Epithelial cell of proximal tubule (primary cell): ENCODE data around the gene STAP1. TPM values are rescaled to one million over a fixed set of nuclear protein-coding genes. Genes with fewer than 3 reads are reported as not detected.
"Not testable (repeated sequence)": the region's sequence is repeated elsewhere in the genome, so short reads cannot be mapped to it uniquely, and the experiment has no call there.

Experiments used
- DNase-seq: peaks from one replicate; pipeline ENCODE4 v3.0.0-alpha.2; 2011; ENCODE audit warnings: low read depth
- H3K4me3 ChIP-seq: 2 replicates; pipeline ENCODE4 v1.5.1; 2011; ENCODE audit warnings: low read depth, mild to moderate bottlenecking, low read length
- CTCF ChIP-seq: conservative IDR thresholded peaks from 2 replicates; pipeline ENCODE4 v1.5.1; 2012; ENCODE audit warnings: low read depth, mild to moderate bottlenecking, low read length
- total RNA-seq: library from RNA; depleted of rRNA; stranded (reverse); fragments of >200 nt; gene quantifications from 2 replicates; pipeline ENCODE4 v1.2.3, GENCODE V29; 2015

STAP1 gene
- total RNA-seq, 1 donor from 2014 or later: not detected

GRCh38 chr4:67531379-67531962 lies 27.1 kb upstream of the STAP1 start:
- no peak overlapping the region for H3K4me3 ChIP-seq
- no peak for DNase-seq
- no peak for TF ChIP-seq CTCF

GRCh38 chr4:67532397-67532796 lies 26.1 kb upstream of the STAP1 start:
- not testable (repeated sequence) for H3K4me3 ChIP-seq, DNase-seq

GRCh38 chr4:67533112-67533511 lies 25.4 kb upstream of the STAP1 start:
- no peak for TF ChIP-seq CTCF
- no peak overlapping the region for H3K4me3 ChIP-seq
- DNase-seq: no peak

- TF ChIP-seq CTCF: no peak
- no peak for DNase-seq
These were observed 23.2 kb upstream of the STAP1 start for GRCh38 chr4:67535280-67535840.

GRCh38 chr4:67539830-67540229 lies 18.7 kb upstream of the STAP1 start:
- no peak overlapping the region for H3K4me3 ChIP-seq
- no peak for TF ChIP-seq CTCF
- DNase-seq: no peak

More at GRCh38 chr4:67535280-67535840, 23.2 kb upstream of the STAP1 start:
- no peak overlapping the region for H3K4me3 ChIP-seq

GRCh38 chr4:67542076-67542475 lies 16.5 kb upstream of the STAP1 start:
- no peak overlapping the region for H3K4me3 ChIP-seq
- no peak for TF ChIP-seq CTCF
- no peak for DNase-seq

- peak within 1 kb of the TSS; percentile 86 for H3K4me3 ChIP-seq
- TF ChIP-seq CTCF: no peak
- peak; percentile 80 for DNase-seq
These were observed 13.1 kb upstream of the STAP1 start, which contains the start of gene CENPC for GRCh38 chr4:67545199-67546003. CENPC (minus strand) TSS chr4:67545503; CDS start chr4:67545355, 148 bp downstream.
